ENCODE results near the gene TRIM61. TPM values are rescaled to one million over a fixed set of nuclear protein-coding genes. Genes with fewer than 3 reads are reported as not detected.
"Not testable (repeated sequence)": the region's sequence is repeated elsewhere in the genome, so short reads cannot be mapped to it uniquely, and the experiment has no call there.

TRIM61 gene
- polyA plus RNA-seq, 4 donors = 0.55 to 6.2 TPM; not detected in 2

- DNase-seq (no peak), FAIRE-seq (no peak)
- H3K9me3 ChIP-seq (ENCODE audit: control insufficient read depth in 2 of 2, insufficient read depth in 1 of 2, low read depth in 1 of 2, low read length in 1 of 2) = no peaks in the 10 kb centered on the region
- H3K4me3 ChIP-seq (ENCODE audit: low read depth in 1 of 3, low read length in 3 of 3) = no peak overlapping the region
- no peak overlapping the region for H3K27ac ChIP-seq (ENCODE audit: low read depth in 1 of 3, low read length in 2 of 3)
- H3K4me1 ChIP-seq (ENCODE audit: control insufficient read depth in 3 of 3, insufficient read depth in 2 of 3, low read depth in 1 of 3, low read length in 2 of 3) = no peaks in the 10 kb centered on the region
- peaks cover 0 to 11% (median 0%) of the 10 kb centered on the region in 3 donors for H3K27me3 ChIP-seq (ENCODE audit: control insufficient read depth in 3 of 3, insufficient read depth in 3 of 3, low read length in 3 of 3)
- no peaks in the 10 kb centered on the region for H3K36me3 ChIP-seq (ENCODE audit: control insufficient read depth in 3 of 3, insufficient read depth in 2 of 3, low read depth in 1 of 3, low read length in 3 of 3)
- whole genome bisulfite sequencing, 3 donors = 27 to 59% (median 43%) methylated on average over 3 of the region's 3 CpGs
These were observed 24.9 kb downstream of the TRIM61 start for GRCh38 chr4:164952551-164952950.

GRCh38 chr4:164949448-164950143 lies 27.9 kb downstream of the TRIM61 start:
- no peak overlapping the region for H3K4me3 ChIP-seq (ENCODE audit: low read depth in 1 of 3, low read length in 3 of 3)

GRCh38 chr4:164948975-164949374 lies 28.5 kb downstream of the TRIM61 start:
- FAIRE-seq (no peak), DNase-seq (no peak)
- Histone ChIP-seq H3K27ac (ENCODE audit: low read depth in 1 of 3, low read length in 2 of 3) (no peak overlapping the region), H3K4me3 (ENCODE audit: low read depth in 1 of 3, low read length in 3 of 3) (no peak overlapping the region), H3K27me3 (ENCODE audit: control insufficient read depth in 3 of 3, insufficient read depth in 3 of 3, low read length in 3 of 3) (peaks cover 0 to 13% (median 2%) of the 10 kb centered on the region in 3 donors), H3K9me3 (ENCODE audit: control insufficient read depth in 2 of 2, insufficient read depth in 1 of 2, low read depth in 1 of 2, low read length in 1 of 2) (no peaks in the 10 kb centered on the region), H3K4me1 (ENCODE audit: control insufficient read depth in 3 of 3, insufficient read depth in 2 of 3, low read depth in 1 of 3, low read length in 2 of 3) (no peaks in the 10 kb centered on the region), H3K36me3 (ENCODE audit: control insufficient read depth in 3 of 3, insufficient read depth in 2 of 3, low read depth in 1 of 3, low read length in 3 of 3) (no peaks in the 10 kb centered on the region)
- WGBS, 3 donors = 69 to 77% (median 71%) methylated on average over 4 of the region's 4 CpGs

More at GRCh38 chr4:164949448-164950143, 27.9 kb downstream of the TRIM61 start:
- FAIRE-seq = no peak
- no peak for DNase-seq
- Histone ChIP-seq H3K9me3 (ENCODE audit: control insufficient read depth in 2 of 2, insufficient read depth in 1 of 2, low read depth in 1 of 2, low read length in 1 of 2) (no peaks in the 10 kb centered on the region), H3K4me1 (ENCODE audit: control insufficient read depth in 3 of 3, insufficient read depth in 2 of 3, low read depth in 1 of 3, low read length in 2 of 3) (no peaks in the 10 kb centered on the region), H3K27me3 (ENCODE audit: control insufficient read depth in 3 of 3, insufficient read depth in 3 of 3, low read length in 3 of 3) (peaks cover 0 to 13% (median 2%) of the 10 kb centered on the region in 3 donors), H3K36me3 (ENCODE audit: control insufficient read depth in 3 of 3, insufficient read depth in 2 of 3, low read depth in 1 of 3, low read length in 3 of 3) (no peaks in the 10 kb centered on the region), H3K27ac (ENCODE audit: low read depth in 1 of 3, low read length in 2 of 3) (no peak overlapping the region)
- 4 to 34% (median 7%) methylated on average over 1 of the region's 1 CpG for WGBS, 3 donors

GRCh38 chr4:164948006-164948405 lies 29.5 kb downstream of the TRIM61 start:
- not testable (repeated sequence) for H3K36me3 ChIP-seq (ENCODE audit: control insufficient read depth in 3 of 3, insufficient read depth in 2 of 3, low read depth in 1 of 3, low read length in 3 of 3); FAIRE-seq; H3K4me3 ChIP-seq (ENCODE audit: low read depth in 1 of 3, low read length in 3 of 3); H3K4me1 ChIP-seq (ENCODE audit: control insufficient read depth in 3 of 3, insufficient read depth in 2 of 3, low read depth in 1 of 3, low read length in 2 of 3); H3K27ac ChIP-seq (ENCODE audit: low read depth in 1 of 3, low read length in 2 of 3); H3K9me3 ChIP-seq (ENCODE audit: control insufficient read depth in 2 of 2, insufficient read depth in 1 of 2, low read depth in 1 of 2, low read length in 1 of 2); DNase-seq
- peaks cover 0 to 13% (median 2%) of the 10 kb centered on the region in 3 donors for H3K27me3 ChIP-seq (ENCODE audit: control insufficient read depth in 3 of 3, insufficient read depth in 3 of 3, low read length in 3 of 3)
- WGBS, 3 donors = 74 to 78% (median 78%) methylated on average over 3 of the region's 3 CpGs

GRCh38 chr4:164946810-164947209 lies 30.6 kb downstream of the TRIM61 start:
- FAIRE-seq = no peak
- DNase-seq = no peak
- Histone ChIP-seq H3K27ac (ENCODE audit: low read depth in 1 of 3, low read length in 2 of 3) (no peak overlapping the region), H3K4me3 (ENCODE audit: low read depth in 1 of 3, low read length in 3 of 3) (no peak overlapping the region), H3K27me3 (ENCODE audit: control insufficient read depth in 3 of 3, insufficient read depth in 3 of 3, low read length in 3 of 3) (peaks cover 0 to 10% (median 2%) of the 10 kb centered on the region in 3 donors), H3K9me3 (ENCODE audit: control insufficient read depth in 2 of 2, insufficient read depth in 1 of 2, low read depth in 1 of 2, low read length in 1 of 2) (no peaks in the 10 kb centered on the region), H3K4me1 (ENCODE audit: control insufficient read depth in 3 of 3, insufficient read depth in 2 of 3, low read depth in 1 of 3, low read length in 2 of 3) (no peaks in the 10 kb centered on the region), H3K36me3 (ENCODE audit: control insufficient read depth in 3 of 3, insufficient read depth in 2 of 3, low read depth in 1 of 3, low read length in 3 of 3) (no peaks in the 10 kb centered on the region)
- WGBS, 3 donors = 85 to 90% (median 89%) methylated on average over 5 of the region's 5 CpGs

GRCh38 chr4:164945146-164945545 lies 32.3 kb downstream of the TRIM61 start:
- H3K4me1 ChIP-seq (ENCODE audit: control insufficient read depth in 3 of 3, insufficient read depth in 2 of 3, low read depth in 1 of 3, low read length in 2 of 3) = no peaks in the 10 kb centered on the region
- no peak for FAIRE-seq
- WGBS, 3 donors = 61 to 76% (median 66%) methylated on average over 5 of the region's 5 CpGs

GRCh38 chr4:164943192-164943591 lies 34.3 kb downstream of the TRIM61 start:
- FAIRE-seq (no peak), DNase-seq (no peak)
- WGBS, 3 donors = 80 to 85% (median 81%) methylated on average over 9 of the region's 9 CpGs
- H3K27ac ChIP-seq (ENCODE audit: low read depth in 1 of 3, low read length in 2 of 3) = no peak overlapping the region
- no peaks in the 10 kb centered on the region for H3K36me3 ChIP-seq (ENCODE audit: control insufficient read depth in 3 of 3, insufficient read depth in 2 of 3, low read depth in 1 of 3, low read length in 3 of 3)
- no peaks in the 10 kb centered on the region for H3K4me1 ChIP-seq (ENCODE audit: control insufficient read depth in 3 of 3, insufficient read depth in 2 of 3, low read depth in 1 of 3, low read length in 2 of 3)
- no peaks in the 10 kb centered on the region for H3K9me3 ChIP-seq (ENCODE audit: control insufficient read depth in 2 of 2, insufficient read depth in 1 of 2, low read depth in 1 of 2, low read length in 1 of 2)
- no peak overlapping the region for H3K4me3 ChIP-seq (ENCODE audit: low read depth in 1 of 3, low read length in 3 of 3)
- H3K27me3 ChIP-seq (ENCODE audit: control insufficient read depth in 3 of 3, insufficient read depth in 3 of 3, low read length in 3 of 3) = peaks cover 0 to 9% (median 4%) of the 10 kb centered on the region in 3 donors

More at GRCh38 chr4:164945146-164945545, 32.3 kb downstream of the TRIM61 start:
- Histone ChIP-seq H3K4me3 (ENCODE audit: low read depth in 1 of 3, low read length in 3 of 3) (no peak overlapping the region), H3K27me3 (ENCODE audit: control insufficient read depth in 3 of 3, insufficient read depth in 3 of 3, low read length in 3 of 3) (peaks cover 0 to 11% (median 4%) of the 10 kb centered on the region in 3 donors), H3K9me3 (ENCODE audit: control insufficient read depth in 2 of 2, insufficient read depth in 1 of 2, low read depth in 1 of 2, low read length in 1 of 2) (no peaks in the 10 kb centered on the region), H3K36me3 (ENCODE audit: control insufficient read depth in 3 of 3, insufficient read depth in 2 of 3, low read depth in 1 of 3, low read length in 3 of 3) (no peaks in the 10 kb centered on the region), H3K27ac (ENCODE audit: low read depth in 1 of 3, low read length in 2 of 3) (no peak overlapping the region)
- no peak for DNase-seq

GRCh38 chr4:164937576-164938270 lies 39.7 kb downstream of the TRIM61 start:
- no peak for FAIRE-seq
- Histone ChIP-seq H3K4me3 (ENCODE audit: low read depth in 1 of 3, low read length in 3 of 3) (no peak overlapping the region), H3K4me1 (ENCODE audit: control insufficient read depth in 3 of 3, insufficient read depth in 2 of 3, low read depth in 1 of 3, low read length in 2 of 3) (no peaks in the 10 kb centered on the region), H3K36me3 (ENCODE audit: control insufficient read depth in 3 of 3, insufficient read depth in 2 of 3, low read depth in 1 of 3, low read length in 3 of 3) (no peaks in the 10 kb centered on the region), H3K27me3 (ENCODE audit: control insufficient read depth in 3 of 3, insufficient read depth in 3 of 3, low read length in 3 of 3) (peaks cover 0 to 4% (median 2%) of the 10 kb centered on the region in 3 donors), H3K9me3 (ENCODE audit: control insufficient read depth in 2 of 2, insufficient read depth in 1 of 2, low read depth in 1 of 2, low read length in 1 of 2) (no peaks in the 10 kb centered on the region), H3K27ac (ENCODE audit: low read depth in 1 of 3, low read length in 2 of 3) (no peak overlapping the region)
- DNase-seq = peak in 1 of 2 donors; percentile 7
